Heart left ventricle (tissue), 13 donors: ENCODE measurements around the gene SAMD5.

ENCODE experiments used
- POLR2A ChIP-seq, 2 donors: fragments of 450-650 bp; IDR thresholded peaks; one replicate each; pipeline ENCODE4 v1.6.1; 2017; ENCODE audit warnings: antibody characterized with exemption in 2 of 2, mild to moderate bottlenecking in 2 of 2, moderate library complexity in 2 of 2
- TF ChIP-seq, protein P1 (sequence below), 12 donors: fragments of 200-600 bp; sonication (generic) in 4 of 12; IDR thresholded peaks; one replicate each; pipeline versions ENCODE4 v1.5.0 to v1.8.0; 2018 to 2022; ENCODE audit warnings: antibody characterized with exemption in 12 of 12, mild to moderate bottlenecking in 5 of 12
- donor health status: ischemic (EF 13 %, LVEDD 7.1; RV severe dilation, severe dysfunction).
- donor health status: DM: no; HTN: yes; CAD: no.
- donor health status: DM: no; HTN: no; CAD: no.
- donor health status: ischemic (EF 25% LVEDD 6.9; RV normal size, moderate dysfunction).
- donor health status: ischemic (EF 25% LVEDD 5.7; RV mildly dilated, moderate dysfunction).
- donor health status: ischemic (EF 35%, LVEDD 5.7; RV mildly dilated, moderate dysfunction).
- donor health status: nonischemic (EF 11% LVEDD 7.7; RV severe dilation, severe dysfunction).
- donor health status: DM: yes; HTN: yes; CAD: no.
- donor health status: PGD.
- donor health status: ischemic (EF 29% LVEDD 5.4; RV normal size, mild dysfunction).
- donor health status: nonischemic (EF 23%, LVEDD 6.1; RV moderate dilation, normal function).

DNA sequence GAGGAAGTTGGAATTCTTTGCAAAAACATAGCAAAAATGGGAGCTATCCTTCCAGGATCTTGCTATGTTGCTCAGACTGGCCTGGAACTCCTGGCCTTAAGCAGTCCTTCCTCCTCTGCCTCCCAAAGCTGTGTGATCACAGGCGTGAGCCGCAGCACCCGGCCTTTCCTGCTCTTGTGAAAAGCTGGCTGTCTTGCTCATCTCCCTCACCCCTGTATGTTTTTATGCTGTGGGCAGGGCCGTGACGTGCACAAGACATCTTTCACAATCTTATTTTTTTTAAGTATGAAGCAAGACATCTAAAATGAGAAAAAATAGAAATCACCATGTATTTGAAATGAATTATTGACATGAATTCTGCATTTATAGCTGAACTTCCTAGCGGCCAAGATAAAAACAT lies 110.4 kb downstream of the SAMD5 start:
- TF ChIP-seq, protein P1, sequence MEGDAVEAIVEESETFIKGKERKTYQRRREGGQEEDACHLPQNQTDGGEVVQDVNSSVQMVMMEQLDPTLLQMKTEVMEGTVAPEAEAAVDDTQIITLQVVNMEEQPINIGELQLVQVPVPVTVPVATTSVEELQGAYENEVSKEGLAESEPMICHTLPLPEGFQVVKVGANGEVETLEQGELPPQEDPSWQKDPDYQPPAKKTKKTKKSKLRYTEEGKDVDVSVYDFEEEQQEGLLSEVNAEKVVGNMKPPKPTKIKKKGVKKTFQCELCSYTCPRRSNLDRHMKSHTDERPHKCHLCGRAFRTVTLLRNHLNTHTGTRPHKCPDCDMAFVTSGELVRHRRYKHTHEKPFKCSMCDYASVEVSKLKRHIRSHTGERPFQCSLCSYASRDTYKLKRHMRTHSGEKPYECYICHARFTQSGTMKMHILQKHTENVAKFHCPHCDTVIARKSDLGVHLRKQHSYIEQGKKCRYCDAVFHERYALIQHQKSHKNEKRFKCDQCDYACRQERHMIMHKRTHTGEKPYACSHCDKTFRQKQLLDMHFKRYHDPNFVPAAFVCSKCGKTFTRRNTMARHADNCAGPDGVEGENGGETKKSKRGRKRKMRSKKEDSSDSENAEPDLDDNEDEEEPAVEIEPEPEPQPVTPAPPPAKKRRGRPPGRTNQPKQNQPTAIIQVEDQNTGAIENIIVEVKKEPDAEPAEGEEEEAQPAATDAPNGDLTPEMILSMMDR (IDR thresholded peaks at IDR 0.05) = no peak
- no peak for TF ChIP-seq POLR2A (IDR thresholded peaks at IDR 0.05)
